ENCODE results near the gene YBX1.

YBX1 gene

GRCh38 chr1:42681741-42682483 lies at the start of gene YBX1 (continued):
- TF ChIP-seq ZFP37 (tag by site-specific recombination; IDR thresholded peaks at IDR 0.05) (peak; percentile 76), ZNF747 (tag by site-specific recombination; IDR thresholded peaks at IDR 0.05) (no peak), SCRT1 (tag by site-specific recombination; IDR thresholded peaks at IDR 0.05; ENCODE audit: borderline replicate concordance) (no peak), ZNF629 (tag by site-specific recombination; IDR thresholded peaks at IDR 0.05) (0 out of 2 replicates have a peak, but pooled peaks have one; percentile 10), ZNF621 (tag by site-specific recombination; IDR thresholded peaks at IDR 0.05) (no peak), ZNF600 (tag by site-specific recombination; IDR thresholded peaks at IDR 0.05) (0 out of 2 replicates have a peak, but pooled peaks have one; percentile 15), ZNF157 (tag by site-specific recombination; IDR thresholded peaks at IDR 0.05) (no peak), ZNF239 (tag by site-specific recombination; IDR thresholded peaks at IDR 0.05) (no peak), EGR2 (tag by site-specific recombination; IDR thresholded peaks at IDR 0.05; ENCODE audit: low read depth) (no peak), GLI2 (tag by site-specific recombination; IDR thresholded peaks at IDR 0.05; ENCODE audit: borderline replicate concordance, low read depth) (no peak), ZNF23 (tag by site-specific recombination; IDR thresholded peaks at IDR 0.05; ENCODE audit: borderline replicate concordance) (no peak), BCL11B (tag by site-specific recombination; IDR thresholded peaks at IDR 0.05; ENCODE audit: low read depth) (no peak), MYNN (tag by site-specific recombination; IDR thresholded peaks at IDR 0.05; ENCODE audit: borderline replicate concordance) (no peak), ZNF792 (tag by site-specific recombination; IDR thresholded peaks at IDR 0.05) (no peak), ZNF114 (tag by site-specific recombination; IDR thresholded peaks at IDR 0.05) (no peak), ZNF623 (tag by site-specific recombination; IDR thresholded peaks at IDR 0.05) (0 out of 2 replicates have a peak, but pooled peaks have one; percentile 15), OVOL3 (tag by site-specific recombination; IDR thresholded peaks at IDR 0.05) (no peak), ZNF350 (tag by site-specific recombination; IDR thresholded peaks at IDR 0.05) (no peak), ZNF214 (tag by site-specific recombination; IDR thresholded peaks at IDR 0.05; ENCODE audit: borderline replicate concordance) (no peak), WT1 (tag by site-specific recombination; IDR thresholded peaks at IDR 0.05) (0 out of 2 replicates have a peak, but pooled peaks have one; percentile 13), KLF9 (tag by site-specific recombination; IDR thresholded peaks at IDR 0.05; ENCODE audit: low read depth) (no peak), ZNF776 (tag by site-specific recombination; IDR thresholded peaks at IDR 0.05; ENCODE audit: borderline replicate concordance) (no peak), ZNF140 (tag by site-specific recombination; IDR thresholded peaks at IDR 0.05) (no peak), ZNF19 (tag by site-specific recombination; IDR thresholded peaks at IDR 0.05; ENCODE audit: low read depth) (no peak), ZNF37A (tag by site-specific recombination; IDR thresholded peaks at IDR 0.05) (no peak), ZNF664 (tag by site-specific recombination; IDR thresholded peaks at IDR 0.05) (no peak), ZNF202 (tag by site-specific recombination; IDR thresholded peaks at IDR 0.05; ENCODE audit: borderline replicate concordance) (no peak), ZNF843 (tag by site-specific recombination; IDR thresholded peaks at IDR 0.05) (no peak), HOXD13 (CRISPR knock-in tag; IDR thresholded peaks at IDR 0.05; ENCODE audit: borderline replicate concordance) (no peak), ZNF394 (tag by site-specific recombination; IDR thresholded peaks at IDR 0.05; ENCODE audit: borderline replicate concordance) (peak; percentile 86), ZNF211 (tag by site-specific recombination; IDR thresholded peaks at IDR 0.05; ENCODE audit: low read depth) (no peak)
- TF ChIP-seq, protein P1, sequence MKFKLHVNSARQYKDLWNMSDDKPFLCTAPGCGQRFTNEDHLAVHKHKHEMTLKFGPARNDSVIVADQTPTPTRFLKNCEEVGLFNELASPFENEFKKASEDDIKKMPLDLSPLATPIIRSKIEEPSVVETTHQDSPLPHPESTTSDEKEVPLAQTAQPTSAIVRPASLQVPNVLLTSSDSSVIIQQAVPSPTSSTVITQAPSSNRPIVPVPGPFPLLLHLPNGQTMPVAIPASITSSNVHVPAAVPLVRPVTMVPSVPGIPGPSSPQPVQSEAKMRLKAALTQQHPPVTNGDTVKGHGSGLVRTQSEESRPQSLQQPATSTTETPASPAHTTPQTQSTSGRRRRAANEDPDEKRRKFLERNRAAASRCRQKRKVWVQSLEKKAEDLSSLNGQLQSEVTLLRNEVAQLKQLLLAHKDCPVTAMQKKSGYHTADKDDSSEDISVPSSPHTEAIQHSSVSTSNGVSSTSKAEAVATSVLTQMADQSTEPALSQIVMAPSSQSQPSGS (tag by site-specific recombination; IDR thresholded peaks at IDR 0.05; ENCODE audit: low read depth): no peak
- TF ChIP-seq, protein P2, sequence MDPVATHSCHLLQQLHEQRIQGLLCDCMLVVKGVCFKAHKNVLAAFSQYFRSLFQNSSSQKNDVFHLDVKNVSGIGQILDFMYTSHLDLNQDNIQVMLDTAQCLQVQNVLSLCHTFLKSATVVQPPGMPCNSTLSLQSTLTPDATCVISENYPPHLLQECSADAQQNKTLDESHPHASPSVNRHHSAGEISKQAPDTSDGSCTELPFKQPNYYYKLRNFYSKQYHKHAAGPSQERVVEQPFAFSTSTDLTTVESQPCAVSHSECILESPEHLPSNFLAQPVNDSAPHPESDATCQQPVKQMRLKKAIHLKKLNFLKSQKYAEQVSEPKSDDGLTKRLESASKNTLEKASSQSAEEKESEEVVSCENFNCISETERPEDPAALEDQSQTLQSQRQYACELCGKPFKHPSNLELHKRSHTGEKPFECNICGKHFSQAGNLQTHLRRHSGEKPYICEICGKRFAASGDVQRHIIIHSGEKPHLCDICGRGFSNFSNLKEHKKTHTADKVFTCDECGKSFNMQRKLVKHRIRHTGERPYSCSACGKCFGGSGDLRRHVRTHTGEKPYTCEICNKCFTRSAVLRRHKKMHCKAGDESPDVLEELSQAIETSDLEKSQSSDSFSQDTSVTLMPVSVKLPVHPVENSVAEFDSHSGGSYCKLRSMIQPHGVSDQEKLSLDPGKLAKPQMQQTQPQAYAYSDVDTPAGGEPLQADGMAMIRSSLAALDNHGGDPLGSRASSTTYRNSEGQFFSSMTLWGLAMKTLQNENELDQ (tag by site-specific recombination; IDR thresholded peaks at IDR 0.05; ENCODE audit: low read depth): no peak
- TF ChIP-seq, protein P3, sequence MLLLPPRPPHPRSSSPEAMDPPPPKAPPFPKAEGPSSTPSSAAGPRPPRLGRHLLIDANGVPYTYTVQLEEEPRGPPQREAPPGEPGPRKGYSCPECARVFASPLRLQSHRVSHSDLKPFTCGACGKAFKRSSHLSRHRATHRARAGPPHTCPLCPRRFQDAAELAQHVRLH (tag by site-specific recombination; IDR thresholded peaks at IDR 0.05): no peak

Data from HEK293 (cell line).